Osteocyte (in vitro differentiated cells): ENCODE data around the gene COX17. TPM values are rescaled to one million over a fixed set of nuclear protein-coding genes. Genes with fewer than 3 reads are reported as not detected.

Source experiments
- DNase-seq: peaks from one replicate; pipeline ENCODE4 v3.0.0; 2021; ENCODE audit warnings: mixed read lengths; ENCODE audit not compliant: unreplicated experiment; ENCODE audit errors: extremely low spot score
- H3K27ac Mint-ChIP-seq: one replicate; pipeline ENCODE4 v1.8.0; 2021; ENCODE audit warnings: mild to moderate bottlenecking, mixed read lengths; ENCODE audit not compliant: unreplicated experiment
- H3K27me3 Mint-ChIP-seq: one replicate; pipeline ENCODE4 v1.8.0; 2021; ENCODE audit warnings: mixed read lengths; ENCODE audit not compliant: unreplicated experiment
- H3K36me3 Mint-ChIP-seq: one replicate; pipeline ENCODE4 v1.8.0; 2021; ENCODE audit warnings: mixed read lengths; ENCODE audit not compliant: unreplicated experiment
- H3K4me1 Mint-ChIP-seq: one replicate; pipeline ENCODE4 v1.8.0; 2021; ENCODE audit warnings: mixed read lengths; ENCODE audit not compliant: unreplicated experiment
- H3K4me3 Mint-ChIP-seq: one replicate; pipeline ENCODE4 v1.8.0; 2021; ENCODE audit warnings: mild to moderate bottlenecking, moderate library complexity, mixed read lengths; ENCODE audit not compliant: unreplicated experiment
- H3K9me3 Mint-ChIP-seq: one replicate; pipeline ENCODE4 v1.8.0; 2021; ENCODE audit warnings: mixed read lengths; ENCODE audit not compliant: unreplicated experiment
- total RNA-seq: library from RNA; stranded (reverse); gene quantifications from 2 replicates; pipeline ENCODE4 v1.2.1, GENCODE V29; 2021
- TF ChIP-seq, protein P1 (sequence below): fragments of 200-600 bp; sonication (generic); IDR thresholded peaks from 2 replicates; pipeline ENCODE4 v1.5.0; 2021; ENCODE audit warnings: antibody characterized with exemption, mild to moderate bottlenecking, moderate library complexity

Gene COX17
- total RNA-seq, 1 donor from 2014 or later: 18.2 TPM

GRCh38 chr3:119637679-119638477 is 39.3 kb downstream of the COX17 start:
- no peaks in the 10 kb centered on the region for H3K36me3 Mint-ChIP-seq
- H3K9me3 Mint-ChIP-seq: no peaks in the 10 kb centered on the region
- peaks cover 14% of the 10 kb centered on the region for H3K4me1 Mint-ChIP-seq
- peak overlapping the region; percentile 65 for H3K27ac Mint-ChIP-seq
- H3K4me3 Mint-ChIP-seq: no peak overlapping the region
- DNase-seq: no peak
- TF ChIP-seq, protein P1, sequence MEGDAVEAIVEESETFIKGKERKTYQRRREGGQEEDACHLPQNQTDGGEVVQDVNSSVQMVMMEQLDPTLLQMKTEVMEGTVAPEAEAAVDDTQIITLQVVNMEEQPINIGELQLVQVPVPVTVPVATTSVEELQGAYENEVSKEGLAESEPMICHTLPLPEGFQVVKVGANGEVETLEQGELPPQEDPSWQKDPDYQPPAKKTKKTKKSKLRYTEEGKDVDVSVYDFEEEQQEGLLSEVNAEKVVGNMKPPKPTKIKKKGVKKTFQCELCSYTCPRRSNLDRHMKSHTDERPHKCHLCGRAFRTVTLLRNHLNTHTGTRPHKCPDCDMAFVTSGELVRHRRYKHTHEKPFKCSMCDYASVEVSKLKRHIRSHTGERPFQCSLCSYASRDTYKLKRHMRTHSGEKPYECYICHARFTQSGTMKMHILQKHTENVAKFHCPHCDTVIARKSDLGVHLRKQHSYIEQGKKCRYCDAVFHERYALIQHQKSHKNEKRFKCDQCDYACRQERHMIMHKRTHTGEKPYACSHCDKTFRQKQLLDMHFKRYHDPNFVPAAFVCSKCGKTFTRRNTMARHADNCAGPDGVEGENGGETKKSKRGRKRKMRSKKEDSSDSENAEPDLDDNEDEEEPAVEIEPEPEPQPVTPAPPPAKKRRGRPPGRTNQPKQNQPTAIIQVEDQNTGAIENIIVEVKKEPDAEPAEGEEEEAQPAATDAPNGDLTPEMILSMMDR: no peak
- H3K27me3 Mint-ChIP-seq: no peaks in the 10 kb centered on the region

DNA sequence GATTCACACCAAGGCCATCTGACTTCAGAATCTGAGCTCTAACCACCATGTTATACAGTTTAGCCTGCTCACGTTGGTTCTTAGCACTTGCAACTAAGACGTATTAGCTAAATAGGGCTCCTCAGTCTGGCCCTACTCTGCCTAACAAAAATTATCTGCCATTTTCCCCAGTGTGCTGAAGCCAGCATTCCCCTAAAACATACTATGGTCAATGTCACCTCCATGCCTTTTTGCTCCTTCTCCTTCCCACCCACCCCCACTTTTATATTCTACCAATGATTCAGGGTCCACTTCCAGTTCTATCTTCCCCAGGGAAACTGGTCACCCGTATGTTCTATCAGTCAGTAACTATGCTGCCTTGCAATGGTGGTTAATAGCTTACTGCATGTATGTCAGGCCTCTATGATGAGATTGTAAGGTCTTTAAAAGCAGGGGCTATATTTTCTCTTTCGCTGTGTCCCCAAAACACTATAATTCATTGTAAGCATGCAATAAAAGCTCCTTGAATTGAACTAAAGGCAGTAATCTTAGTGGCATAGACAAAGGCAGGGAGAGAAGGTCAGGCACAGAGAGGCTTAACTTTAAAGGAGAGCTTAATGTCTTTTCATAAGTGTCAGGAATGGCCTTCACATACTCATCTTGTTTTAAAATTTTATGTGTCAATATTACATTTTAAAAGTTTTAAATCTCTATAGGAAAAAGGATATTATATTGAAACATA is 40.2 kb downstream of the COX17 start:
- no peak overlapping the region for H3K27ac Mint-ChIP-seq
- no peaks in the 10 kb centered on the region for H3K9me3 Mint-ChIP-seq
- peaks cover 14% of the 10 kb centered on the region for H3K4me1 Mint-ChIP-seq

GRCh38 chr3:119636249-119636648 is 41.0 kb downstream of the COX17 start:
- TF ChIP-seq, protein P1: no peak
- Mint-ChIP-seq H3K36me3 (no peaks in the 10 kb centered on the region), H3K4me1 (peaks cover 16% of the 10 kb centered on the region), H3K9me3 (no peaks in the 10 kb centered on the region), H3K4me3 (no peak overlapping the region), H3K27ac (no peak overlapping the region), H3K27me3 (no peaks in the 10 kb centered on the region)
- DNase-seq: no peak

More for the DNA sequence above, 40.2 kb downstream of the COX17 start:
- no peaks in the 10 kb centered on the region for H3K36me3 Mint-ChIP-seq
- no peak overlapping the region for H3K4me3 Mint-ChIP-seq
- DNase-seq: no peak
- H3K27me3 Mint-ChIP-seq: no peaks in the 10 kb centered on the region
- TF ChIP-seq, protein P1: no peak

DNA sequence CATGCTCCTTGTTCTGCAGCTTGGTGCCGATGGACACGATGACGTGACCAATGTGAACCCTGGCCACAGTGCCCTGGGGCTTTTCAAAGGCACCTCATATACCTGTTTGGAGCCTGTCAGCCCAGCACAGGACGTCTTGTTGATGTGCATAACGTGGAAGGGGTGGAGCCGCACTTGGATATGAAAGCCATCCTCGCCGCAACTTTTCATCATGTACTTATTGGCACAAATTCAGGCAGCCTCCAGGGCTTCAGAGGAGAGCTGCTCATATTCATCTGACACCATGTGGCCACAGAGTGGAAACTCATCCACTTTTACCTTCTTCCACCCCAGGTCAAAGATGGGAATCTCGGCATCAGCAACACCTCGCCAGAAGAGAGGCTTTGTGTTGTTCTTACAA is 41.5 kb downstream of the COX17 start:
- H3K27ac Mint-ChIP-seq: no peak overlapping the region
- no peak for DNase-seq
- no peaks in the 10 kb centered on the region for H3K36me3 Mint-ChIP-seq
- TF ChIP-seq, protein P1: no peak
- peaks cover 19% of the 10 kb centered on the region for H3K4me1 Mint-ChIP-seq
- H3K27me3 Mint-ChIP-seq: no peaks in the 10 kb centered on the region
- no peaks in the 10 kb centered on the region for H3K9me3 Mint-ChIP-seq
- no peak overlapping the region for H3K4me3 Mint-ChIP-seq

GRCh38 chr3:119632829-119633228 is 44.4 kb downstream of the COX17 start:
- H3K27ac Mint-ChIP-seq: no peak overlapping the region
- no peaks in the 10 kb centered on the region for H3K36me3 Mint-ChIP-seq
- no peak overlapping the region for H3K4me3 Mint-ChIP-seq
- H3K4me1 Mint-ChIP-seq: peaks cover 22% of the 10 kb centered on the region
- TF ChIP-seq, protein P1: no peak
- peak; percentile 67 for DNase-seq
- H3K27me3 Mint-ChIP-seq: no peaks in the 10 kb centered on the region
- H3K9me3 Mint-ChIP-seq: no peaks in the 10 kb centered on the region
